Neural progenitor cell (in vitro differentiated cells): ENCODE measurements around the gene PKNOX2. TPM values are rescaled to one million over a fixed set of nuclear protein-coding genes. Genes with fewer than 3 reads are reported as not detected.

Experiments
- DNase-seq: peaks from one replicate; pipeline ENCODE4 v3.0.0-alpha.2; 2016; ENCODE audit warnings: low spot score
- H2AFZ ChIP-seq: fragments of 200-600 bp; sonication (generic); replicated peaks from 2 replicates; pipeline ENCODE4 v1.6.1; 2016; ENCODE audit warnings: antibody characterized with exemption
- H3F3A ChIP-seq: fragments of 200-600 bp; sonication (generic); 2 replicates; pipeline ENCODE4 v1.6.1; 2016; ENCODE audit warnings: antibody characterized with exemption, low read depth
- H3K27ac ChIP-seq: fragments of 200-600 bp; sonication (generic); 2 replicates; pipeline ENCODE4 v1.5.1; 2016; ENCODE audit warnings: mild to moderate bottlenecking
- H3K27me3 ChIP-seq: fragments of 200-600 bp; sonication (generic); 2 replicates; pipeline ENCODE4 v1.6.1; 2016; ENCODE audit warnings: mild to moderate bottlenecking, moderate library complexity
- H3K36me3 ChIP-seq: fragments of 200-600 bp; sonication (generic); 2 replicates; pipeline ENCODE4 v1.5.1; 2016
- H3K4me1 ChIP-seq: fragments of 200-600 bp; sonication (generic); 2 replicates; pipeline ENCODE4 v1.6.1; 2016; ENCODE audit warnings: mixed run types
- H3K4me2 ChIP-seq: fragments of 200-600 bp; sonication (generic); 2 replicates; pipeline ENCODE4 v1.6.1; 2016
- H3K4me3 ChIP-seq: fragments of 200-600 bp; sonication (generic); 2 replicates; pipeline ENCODE4 v1.5.1; 2016
- H3K79me2 ChIP-seq: fragments of 200-600 bp; sonication (generic); 2 replicates; pipeline ENCODE4 v1.6.1; 2016; ENCODE audit warnings: low read depth
- H3K9ac ChIP-seq: fragments of 200-600 bp; sonication (generic); 2 replicates; pipeline ENCODE4 v1.6.1; 2016
- H3K9me3 ChIP-seq: fragments of 200-600 bp; sonication (generic); 2 replicates; pipeline ENCODE4 v1.5.1; 2016; ENCODE audit warnings: low read depth
- H4K20me1 ChIP-seq: fragments of 200-600 bp; sonication (generic); 2 replicates; pipeline ENCODE4 v1.6.1; 2016; ENCODE audit warnings: low read depth
- H3K27ac Mint-ChIP-seq: 3 replicates; pipeline ENCODE4 v1.8.0; 2021; ENCODE audit warnings: mixed read lengths
- H3K27me3 Mint-ChIP-seq: 2 replicates; pipeline ENCODE4 v1.8.0; 2022; ENCODE audit warnings: low read depth, mild to moderate bottlenecking, inconsistent platforms, moderate library complexity, mixed read lengths; ENCODE audit not compliant: insufficient read depth
- H3K36me3 Mint-ChIP-seq: 3 replicates; pipeline ENCODE4 v1.8.0; 2021; ENCODE audit warnings: mixed read lengths
- H3K4me1 Mint-ChIP-seq: 3 replicates; pipeline ENCODE4 v1.8.0; 2021; ENCODE audit warnings: mixed read lengths
- H3K4me3 Mint-ChIP-seq: 3 replicates; pipeline ENCODE4 v1.8.0; 2021; ENCODE audit warnings: mild to moderate bottlenecking, moderate library complexity, mixed read lengths
- H3K9me3 Mint-ChIP-seq: 3 replicates; pipeline ENCODE4 v1.8.0; 2020; ENCODE audit warnings: mixed read lengths
- CTCF ChIP-seq: fragments of 200-600 bp; sonication (generic); IDR thresholded peaks from 2 replicates; pipeline ENCODE4 v1.5.1; 2017; ENCODE audit warnings: antibody characterized with exemption, mild to moderate bottlenecking
- EZH2 ChIP-seq: fragments of 200-600 bp; sonication (generic); IDR thresholded peaks from 2 replicates; pipeline ENCODE4 v1.6.1; 2017; ENCODE audit warnings: antibody characterized with exemption, mild to moderate bottlenecking, moderate library complexity
- EZH2phosphoT487 ChIP-seq: fragments of 200-600 bp; sonication (generic); IDR thresholded peaks from 2 replicates; pipeline ENCODE4 v1.6.1; 2017; ENCODE audit warnings: antibody characterized with exemption
- total RNA-seq: library from RNA; depleted of rRNA; stranded (reverse); fragments of >200 nt; gene quantifications from 2 replicates; pipeline ENCODE4 v1.2.3, GENCODE V29; 2015; ENCODE audit warnings: low replicate concordance

The PKNOX2 gene
- total RNA-seq, 1 donor from 2014 or later, result 4.3 TPM

GRCh38 chr11:125167954-125168835, 3.6 kb downstream of the PKNOX2 start:
- peak; percentile 32 for DNase-seq
- Histone ChIP-seq H3K36me3 (no peaks in the 10 kb centered on the region), H3K4me2 (peak overlapping the region; percentile 95), H3K27ac (peak overlapping the region; percentile 2), H4K20me1 (peaks cover 37% of the 10 kb centered on the region), H2AFZ (no peak overlapping the region), H3K4me3 (peak overlapping the region; percentile 88), H3K4me1 (peaks cover 56% of the 10 kb centered on the region), H3K9ac (no peak overlapping the region), H3F3A (peaks cover 68% of the 10 kb centered on the region), H3K9me3 (no peaks in the 10 kb centered on the region), H3K79me2 (peaks cover 46% of the 10 kb centered on the region), H3K27me3 (peaks cover 14% of the 10 kb centered on the region)
- H3K4me1 Mint-ChIP-seq, result peaks cover 66% of the 10 kb centered on the region
- peak overlapping the region; percentile 89 for H3K27ac Mint-ChIP-seq
- no peak for TF ChIP-seq EZH2
- TF ChIP-seq CTCF, result no peak
- no peak for TF ChIP-seq EZH2phosphoT487
- peak overlapping the region; percentile 100 for H3K4me3 Mint-ChIP-seq
- H3K36me3 Mint-ChIP-seq, result peaks cover 16% of the 10 kb centered on the region
- no peaks in the 10 kb centered on the region for H3K9me3 Mint-ChIP-seq
- peaks cover 12% of the 10 kb centered on the region for H3K27me3 Mint-ChIP-seq

GRCh38 chr11:125168918-125169456, 4.4 kb downstream of the PKNOX2 start:
- no peaks in the 10 kb centered on the region for H3K9me3 ChIP-seq
- Mint-ChIP-seq H3K4me3 (peak overlapping the region; percentile 72), H3K27me3 (peaks cover 8% of the 10 kb centered on the region), H3K4me1 (peaks cover 63% of the 10 kb centered on the region), H3K9me3 (no peaks in the 10 kb centered on the region), H3K27ac (peak overlapping the region; percentile 94), H3K36me3 (peaks cover 21% of the 10 kb centered on the region)
- DNase-seq, result no peak
- no peak overlapping the region for H3K9ac ChIP-seq
- H2AFZ ChIP-seq, result no peak overlapping the region
- peak overlapping the region; percentile 95 for H3K4me2 ChIP-seq
- no peak overlapping the region for H3K4me3 ChIP-seq
- peaks cover 14% of the 10 kb centered on the region for H3K27me3 ChIP-seq
- no peak overlapping the region for H3K27ac ChIP-seq
- peaks cover 34% of the 10 kb centered on the region for H4K20me1 ChIP-seq
- peaks cover 48% of the 10 kb centered on the region for H3K4me1 ChIP-seq
- H3K36me3 ChIP-seq, result no peaks in the 10 kb centered on the region
- TF ChIP-seq EZH2, result no peak
- TF ChIP-seq EZH2phosphoT487, result no peak
- TF ChIP-seq CTCF, result no peak
- peaks cover 60% of the 10 kb centered on the region for H3F3A ChIP-seq
- H3K79me2 ChIP-seq, result peaks cover 46% of the 10 kb centered on the region

GRCh38 chr11:125170001-125170509, 5.5 kb downstream of the PKNOX2 start:
- Mint-ChIP-seq H3K4me3 (peak overlapping the region; percentile 72), H3K9me3 (no peaks in the 10 kb centered on the region), H3K36me3 (peaks cover 22% of the 10 kb centered on the region), H3K4me1 (peaks cover 63% of the 10 kb centered on the region), H3K27me3 (peaks cover 8% of the 10 kb centered on the region), H3K27ac (peak overlapping the region; percentile 94)
- Histone ChIP-seq H3K4me3 (no peak overlapping the region), H4K20me1 (peaks cover 34% of the 10 kb centered on the region), H3K9ac (no peak overlapping the region), H3K36me3 (no peaks in the 10 kb centered on the region), H3K4me2 (peak overlapping the region; percentile 95), H3K27ac (peak overlapping the region; percentile 26), H3K4me1 (peaks cover 45% of the 10 kb centered on the region), H3K9me3 (no peaks in the 10 kb centered on the region), H3K79me2 (peaks cover 51% of the 10 kb centered on the region), H3K27me3 (peaks cover 14% of the 10 kb centered on the region), H3F3A (peaks cover 54% of the 10 kb centered on the region), H2AFZ (no peak overlapping the region)
- DNase-seq, result peak; percentile 22
- TF ChIP-seq EZH2phosphoT487 (no peak), CTCF (no peak), EZH2 (no peak)
